ENCODE data around the gene REM1.
A peak's percentile ranks its signal among the peaks of the same experiment; 100 is the strongest.
"Not testable (repeated sequence)": the region's sequence is repeated elsewhere in the genome, so short reads cannot be mapped to it uniquely, and the experiment has no call there.

Gene REM1

GRCh38 chr20:31517373-31517772 lies 42.3 kb downstream of the REM1 start:
- DNase-seq (ENCODE audit: low spot score in 2 of 2) (no peak), ATAC-seq (replicated peaks; ENCODE audit: extremely low read depth, poor library complexity, severe bottlenecking) (no peak)
- H3K36me3 Mint-ChIP-seq (ENCODE audit: insufficient read depth): peaks cover 16% of the 10 kb centered on the region
- no peak overlapping the region for H3K27ac Mint-ChIP-seq (ENCODE audit: low read depth)
- H3K4me1 Mint-ChIP-seq: peaks cover 21% of the 10 kb centered on the region
- H3K9me3 Mint-ChIP-seq: no peaks in the 10 kb centered on the region
- no peak overlapping the region for H3K4me3 Mint-ChIP-seq
- no peaks in the 10 kb centered on the region for H3K27me3 Mint-ChIP-seq

- not testable (repeated sequence) for ATAC-seq (replicated peaks; ENCODE audit: extremely low read depth, poor library complexity, severe bottlenecking); H3K27me3 Mint-ChIP-seq; H3K4me3 Mint-ChIP-seq; DNase-seq (ENCODE audit: low spot score in 2 of 2); H3K9me3 Mint-ChIP-seq; H3K27ac Mint-ChIP-seq (ENCODE audit: low read depth)
- Mint-ChIP-seq H3K36me3 (ENCODE audit: insufficient read depth) (peaks cover 20% of the 10 kb centered on the region), H3K4me1 (peaks cover 30% of the 10 kb centered on the region)
These were observed 46.2 kb downstream of the REM1 start for GRCh38 chr20:31521267-31521666.

GRCh38 chr20:31522731-31523130 lies 47.6 kb downstream of the REM1 start:
- DNase-seq (ENCODE audit: low spot score in 2 of 2) (no peak), ATAC-seq (replicated peaks; ENCODE audit: extremely low read depth, poor library complexity, severe bottlenecking) (no peak)
- H3K4me3 Mint-ChIP-seq: no peak overlapping the region
- no peaks in the 10 kb centered on the region for H3K27me3 Mint-ChIP-seq
- H3K4me1 Mint-ChIP-seq: peaks cover 34% of the 10 kb centered on the region
- H3K9me3 Mint-ChIP-seq: no peaks in the 10 kb centered on the region
- H3K36me3 Mint-ChIP-seq (ENCODE audit: insufficient read depth): peaks cover 29% of the 10 kb centered on the region
- H3K27ac Mint-ChIP-seq (ENCODE audit: low read depth): no peak overlapping the region

- peaks cover 34% of the 10 kb centered on the region for H3K4me1 Mint-ChIP-seq
- ATAC-seq (replicated peaks; ENCODE audit: extremely low read depth, poor library complexity, severe bottlenecking): no peak
- H3K27me3 Mint-ChIP-seq: no peaks in the 10 kb centered on the region
- no peak for DNase-seq (ENCODE audit: low spot score in 2 of 2)
- peaks cover 36% of the 10 kb centered on the region for H3K36me3 Mint-ChIP-seq (ENCODE audit: insufficient read depth)
- no peak overlapping the region for H3K4me3 Mint-ChIP-seq
- no peaks in the 10 kb centered on the region for H3K9me3 Mint-ChIP-seq
- no peak overlapping the region for H3K27ac Mint-ChIP-seq (ENCODE audit: low read depth)
These were observed 48.5 kb downstream of the REM1 start for GRCh38 chr20:31523361-31524283.

DNA sequence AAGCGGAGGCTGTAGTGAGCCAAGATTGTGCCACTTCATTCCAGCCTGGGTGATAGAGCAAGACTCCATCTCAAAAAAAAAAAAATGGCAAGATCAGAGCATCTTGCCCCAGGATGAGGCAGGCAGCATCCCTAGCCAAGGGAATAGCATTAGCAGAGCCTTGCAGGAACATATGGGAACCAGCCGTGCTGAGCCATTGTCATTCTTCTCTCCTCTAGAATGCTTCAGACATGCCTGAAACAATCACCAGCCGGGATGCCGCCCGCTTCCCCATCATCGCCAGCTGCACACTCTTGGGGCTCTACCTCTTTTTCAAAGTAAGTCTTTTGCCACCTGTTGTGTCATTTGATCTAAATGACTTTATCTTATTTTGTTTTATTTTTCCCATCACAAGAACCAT lies 52.2 kb downstream of the REM1 start:
- H3K9me3 Mint-ChIP-seq: no peaks in the 10 kb centered on the region
- peaks cover 14% of the 10 kb centered on the region for H3K4me1 Mint-ChIP-seq
- H3K4me3 Mint-ChIP-seq: no peak overlapping the region
- H3K36me3 Mint-ChIP-seq (ENCODE audit: insufficient read depth): peaks cover 56% of the 10 kb centered on the region
- DNase-seq (ENCODE audit: low spot score in 2 of 2): no peak
- no peak for ATAC-seq (replicated peaks; ENCODE audit: extremely low read depth, poor library complexity, severe bottlenecking)
- H3K27me3 Mint-ChIP-seq: no peaks in the 10 kb centered on the region
- peak overlapping the region; percentile 49 for H3K27ac Mint-ChIP-seq (ENCODE audit: low read depth)
